ENCODE results near the gene PTPN1. TPM values are rescaled to one million over a fixed set of nuclear protein-coding genes. Genes with fewer than 3 reads are reported as not detected.

Gene PTPN1
- total and polyA plus RNA-seq, 2 of the 13 experiments (the other 11 are each of a cell fraction or from before 2014, with no cell fraction given): 17.7 to 37.2 TPM

DNA sequence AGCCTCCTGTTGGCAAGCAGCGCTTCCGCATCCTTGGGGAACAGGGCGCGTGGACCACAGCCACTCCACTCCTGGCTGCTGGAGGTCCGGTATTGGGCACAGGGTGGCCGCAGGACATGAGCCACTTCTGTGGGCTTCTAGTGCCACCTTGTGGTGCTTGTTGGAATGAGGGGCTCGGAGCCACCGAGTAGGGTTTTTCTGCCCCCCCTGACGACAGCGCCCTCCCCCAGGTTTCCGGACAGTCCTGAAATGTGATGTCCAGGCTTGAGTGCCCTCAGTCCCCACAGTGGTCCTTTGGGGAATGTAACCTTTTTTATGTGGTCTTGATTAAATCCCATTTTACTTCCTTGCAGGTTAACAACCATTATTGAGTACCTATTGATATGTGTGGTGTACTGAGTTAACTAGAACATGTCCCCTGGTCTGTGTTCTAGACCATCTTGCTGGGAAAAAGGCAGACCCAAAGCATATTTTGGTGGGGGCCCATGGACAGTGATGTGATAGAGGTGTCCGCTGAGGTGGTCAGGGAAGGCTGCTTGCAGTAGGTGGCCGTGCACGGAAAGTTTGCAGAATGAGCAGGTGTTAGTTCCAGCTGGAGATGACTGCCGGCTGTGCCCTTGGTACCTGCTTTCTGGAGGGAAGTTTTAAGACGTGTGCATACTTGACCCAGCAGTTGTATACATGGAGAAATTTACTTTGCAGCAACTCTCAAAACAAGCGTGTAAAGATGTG lies 70.0 kb downstream of the PTPN1 start (continued):
- TF ChIP-seq, protein P1, sequence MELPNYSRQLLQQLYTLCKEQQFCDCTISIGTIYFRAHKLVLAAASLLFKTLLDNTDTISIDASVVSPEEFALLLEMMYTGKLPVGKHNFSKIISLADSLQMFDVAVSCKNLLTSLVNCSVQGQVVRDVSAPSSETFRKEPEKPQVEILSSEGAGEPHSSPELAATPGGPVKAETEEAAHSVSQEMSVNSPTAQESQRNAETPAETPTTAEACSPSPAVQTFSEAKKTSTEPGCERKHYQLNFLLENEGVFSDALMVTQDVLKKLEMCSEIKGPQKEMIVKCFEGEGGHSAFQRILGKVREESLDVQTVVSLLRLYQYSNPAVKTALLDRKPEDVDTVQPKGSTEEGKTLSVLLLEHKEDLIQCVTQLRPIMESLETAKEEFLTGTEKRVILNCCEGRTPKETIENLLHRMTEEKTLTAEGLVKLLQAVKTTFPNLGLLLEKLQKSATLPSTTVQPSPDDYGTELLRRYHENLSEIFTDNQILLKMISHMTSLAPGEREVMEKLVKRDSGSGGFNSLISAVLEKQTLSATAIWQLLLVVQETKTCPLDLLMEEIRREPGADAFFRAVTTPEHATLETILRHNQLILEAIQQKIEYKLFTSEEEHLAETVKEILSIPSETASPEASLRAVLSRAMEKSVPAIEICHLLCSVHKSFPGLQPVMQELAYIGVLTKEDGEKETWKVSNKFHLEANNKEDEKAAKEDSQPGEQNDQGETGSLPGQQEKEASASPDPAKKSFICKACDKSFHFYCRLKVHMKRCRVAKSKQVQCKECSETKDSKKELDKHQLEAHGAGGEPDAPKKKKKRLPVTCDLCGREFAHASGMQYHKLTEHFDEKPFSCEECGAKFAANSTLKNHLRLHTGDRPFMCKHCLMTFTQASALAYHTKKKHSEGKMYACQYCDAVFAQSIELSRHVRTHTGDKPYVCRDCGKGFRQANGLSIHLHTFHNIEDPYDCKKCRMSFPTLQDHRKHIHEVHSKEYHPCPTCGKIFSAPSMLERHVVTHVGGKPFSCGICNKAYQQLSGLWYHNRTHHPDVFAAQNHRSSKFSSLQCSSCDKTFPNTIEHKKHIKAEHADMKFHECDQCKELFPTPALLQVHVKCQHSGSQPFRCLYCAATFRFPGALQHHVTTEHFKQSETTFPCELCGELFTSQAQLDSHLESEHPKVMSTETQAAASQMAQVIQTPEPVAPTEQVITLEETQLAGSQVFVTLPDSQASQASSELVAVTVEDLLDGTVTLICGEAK (IDR thresholded peaks at IDR 0.05): no peak
- TF ChIP-seq, protein P1 (CRISPR knock-in tag; IDR thresholded peaks at IDR 0.05): no peak
- TF ChIP-seq KAT8 (CRISPR knock-in tag; IDR thresholded peaks at IDR 0.05) (peak; percentile 31; the same call in 1 of the 2 replicates), ZNF235 (CRISPR knock-in tag; IDR thresholded peaks at IDR 0.05; ENCODE audit: borderline replicate concordance) (0 out of 2 replicates have a peak, but pooled peaks have one; percentile 59), ZNF570 (CRISPR knock-in tag; IDR thresholded peaks at IDR 0.05; ENCODE audit: borderline replicate concordance) (no peak), SRF (IDR thresholded peaks at IDR 0.05; ENCODE audit: low read depth, low read length) (no peak), JUND (CRISPR knock-in tag; IDR thresholded peaks at IDR 0.05) (no peak), POLR2AphosphoS2 (IDR thresholded peaks at IDR 0.05; ENCODE audit: low read depth, low read length) (no peak), ZNF543 (CRISPR knock-in tag; IDR thresholded peaks at IDR 0.05) (no peak), SP1 (IDR thresholded peaks at IDR 0.05) (no peak), SP1 (CRISPR knock-in tag; IDR thresholded peaks at IDR 0.05) (no peak), NKX3-1 (CRISPR knock-in tag; IDR thresholded peaks at IDR 0.05) (0 out of 2 replicates have a peak, but pooled peaks have one; percentile 10), CBX2 (IDR thresholded peaks at IDR 0.05; ENCODE audit: low read depth, low read length) (no peak), CBX2 (CRISPR knock-in tag; IDR thresholded peaks at IDR 0.05; ENCODE audit: low read depth) (no peak), TEAD3 (CRISPR knock-in tag; optimal IDR thresholded peaks at IDR 0.05; ENCODE audit: borderline replicate concordance) (peak; percentile 94), ZNF674 (CRISPR knock-in tag; IDR thresholded peaks at IDR 0.05; ENCODE audit: low read depth) (no peak), ZNF451 (CRISPR knock-in tag; IDR thresholded peaks at IDR 0.05) (no peak)
- TF ChIP-seq, protein P2, sequence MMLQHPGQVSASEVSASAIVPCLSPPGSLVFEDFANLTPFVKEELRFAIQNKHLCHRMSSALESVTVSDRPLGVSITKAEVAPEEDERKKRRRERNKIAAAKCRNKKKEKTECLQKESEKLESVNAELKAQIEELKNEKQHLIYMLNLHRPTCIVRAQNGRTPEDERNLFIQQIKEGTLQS (CRISPR knock-in tag; IDR thresholded peaks at IDR 0.05): no peak
- TF ChIP-seq, protein P3, sequence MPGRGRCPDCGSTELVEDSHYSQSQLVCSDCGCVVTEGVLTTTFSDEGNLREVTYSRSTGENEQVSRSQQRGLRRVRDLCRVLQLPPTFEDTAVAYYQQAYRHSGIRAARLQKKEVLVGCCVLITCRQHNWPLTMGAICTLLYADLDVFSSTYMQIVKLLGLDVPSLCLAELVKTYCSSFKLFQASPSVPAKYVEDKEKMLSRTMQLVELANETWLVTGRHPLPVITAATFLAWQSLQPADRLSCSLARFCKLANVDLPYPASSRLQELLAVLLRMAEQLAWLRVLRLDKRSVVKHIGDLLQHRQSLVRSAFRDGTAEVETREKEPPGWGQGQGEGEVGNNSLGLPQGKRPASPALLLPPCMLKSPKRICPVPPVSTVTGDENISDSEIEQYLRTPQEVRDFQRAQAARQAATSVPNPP (CRISPR knock-in tag; IDR thresholded peaks at IDR 0.05): no peak
- TF ChIP-seq, protein P4, sequence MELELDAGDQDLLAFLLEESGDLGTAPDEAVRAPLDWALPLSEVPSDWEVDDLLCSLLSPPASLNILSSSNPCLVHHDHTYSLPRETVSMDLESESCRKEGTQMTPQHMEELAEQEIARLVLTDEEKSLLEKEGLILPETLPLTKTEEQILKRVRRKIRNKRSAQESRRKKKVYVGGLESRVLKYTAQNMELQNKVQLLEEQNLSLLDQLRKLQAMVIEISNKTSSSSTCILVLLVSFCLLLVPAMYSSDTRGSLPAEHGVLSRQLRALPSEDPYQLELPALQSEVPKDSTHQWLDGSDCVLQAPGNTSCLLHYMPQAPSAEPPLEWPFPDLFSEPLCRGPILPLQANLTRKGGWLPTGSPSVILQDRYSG (CRISPR knock-in tag; IDR thresholded peaks at IDR 0.05): no peak
